Measurements from ENCODE around the gene GNAO1. TPM values are rescaled to one million over a fixed set of nuclear protein-coding genes. Genes with fewer than 3 reads are reported as not detected.

GNAO1 gene
- polyA plus RNA-seq, 1 donor from 2014 or later = 31.5 TPM

GRCh38 chr16:56145369-56145768, 45.9 kb upstream of the GNAO1 start:
- Histone ChIP-seq H3K79me2 (replicated peaks; ENCODE audit: insufficient read depth, low read length) (no peaks in the 10 kb centered on the region), H3K9me2 (ENCODE audit: insufficient read depth, low read length) (no peaks in the 10 kb centered on the region), H2AFZ (ENCODE audit: low read depth, low read length) (no peak overlapping the region), H3K4me2 (ENCODE audit: low read length) (no peak overlapping the region), H3K27ac (ENCODE audit: low read length) (no peak overlapping the region), H4K20me1 (ENCODE audit: insufficient read depth) (no peaks in the 10 kb centered on the region), H3K27me3 (ENCODE audit: insufficient read depth, low read depth, low read length) (no peaks in the 10 kb centered on the region), H3K9me3 (ENCODE audit: low read length) (no peaks in the 10 kb centered on the region), H3K9ac (ENCODE audit: low read length) (no peak overlapping the region), H3K4me3 (ENCODE audit: low read length) (no peak overlapping the region), H3F3A (ENCODE audit: insufficient read depth, low read length, poor library complexity, severe bottlenecking) (no peaks in the 10 kb centered on the region), H3K36me3 (ENCODE audit: insufficient read depth, low read length) (no peaks in the 10 kb centered on the region)
- no peak for TF ChIP-seq POLR2AphosphoS5 (IDR thresholded peaks at IDR 0.05)
- TF ChIP-seq EP300 (conservative IDR thresholded peaks at IDR 0.05; ENCODE audit: poor library complexity, severe bottlenecking) = no peak
- no peak for TF ChIP-seq CTCF (IDR thresholded peaks at IDR 0.05; ENCODE audit: poor library complexity, severe bottlenecking)
- TF ChIP-seq SMC3 (conservative IDR thresholded peaks at IDR 0.05; ENCODE audit: poor library complexity) = no peak
- TF ChIP-seq REST (IDR thresholded peaks at IDR 0.05; ENCODE audit: borderline replicate concordance) = no peak
- TF ChIP-seq TAF1 (IDR thresholded peaks at IDR 0.05; ENCODE audit: low read depth) = no peak
- TF ChIP-seq EZH2 (IDR thresholded peaks at IDR 0.05; ENCODE audit: borderline replicate concordance, insufficient read depth, low read length, poor library complexity, severe bottlenecking) = no peak
- TF ChIP-seq RAD21 (conservative IDR thresholded peaks at IDR 0.05) = no peak
- TF ChIP-seq MXI1 (conservative IDR thresholded peaks at IDR 0.05; ENCODE audit: poor library complexity, severe bottlenecking) = no peak

GRCh38 chr16:56151621-56152020, 39.7 kb upstream of the GNAO1 start:
- Histone ChIP-seq H3K9me2 (ENCODE audit: insufficient read depth, low read length) (no peaks in the 10 kb centered on the region), H3K79me2 (replicated peaks; ENCODE audit: insufficient read depth, low read length) (no peaks in the 10 kb centered on the region), H4K20me1 (ENCODE audit: insufficient read depth) (no peaks in the 10 kb centered on the region), H3K27ac (ENCODE audit: low read length) (no peak overlapping the region), H3K4me3 (ENCODE audit: low read length) (no peak overlapping the region), H2AFZ (ENCODE audit: low read depth, low read length) (no peak overlapping the region), H3K4me2 (ENCODE audit: low read length) (no peak overlapping the region), H3F3A (ENCODE audit: insufficient read depth, low read length, poor library complexity, severe bottlenecking) (no peaks in the 10 kb centered on the region), H3K9ac (ENCODE audit: low read length) (no peak overlapping the region), H3K9me3 (ENCODE audit: low read length) (no peaks in the 10 kb centered on the region), H3K27me3 (ENCODE audit: insufficient read depth, low read depth, low read length) (no peaks in the 10 kb centered on the region), H3K36me3 (ENCODE audit: insufficient read depth, low read length) (no peaks in the 10 kb centered on the region)
- TF ChIP-seq SMC3 (conservative IDR thresholded peaks at IDR 0.05; ENCODE audit: poor library complexity) (no peak), EZH2 (IDR thresholded peaks at IDR 0.05; ENCODE audit: borderline replicate concordance, insufficient read depth, low read length, poor library complexity, severe bottlenecking) (no peak), RAD21 (conservative IDR thresholded peaks at IDR 0.05) (no peak), POLR2AphosphoS5 (IDR thresholded peaks at IDR 0.05) (no peak), TAF1 (IDR thresholded peaks at IDR 0.05; ENCODE audit: low read depth) (no peak), CTCF (IDR thresholded peaks at IDR 0.05; ENCODE audit: poor library complexity, severe bottlenecking) (no peak), REST (IDR thresholded peaks at IDR 0.05; ENCODE audit: borderline replicate concordance) (no peak)
